HCT116 (cell line): Measurements from ENCODE around the gene ZNF208. TPM values are rescaled to one million over a fixed set of nuclear protein-coding genes. Genes with fewer than 3 reads are reported as not detected.

ENCODE experiments used
- ATAC-seq: fragments of 200-7000 bp; cut with Tn5 transposase; 2 replicates; pipeline ENCODE4 v1.9.1; 2020; ENCODE audit warnings: mild to moderate bottlenecking, moderate library complexity
- BruUV-seq: library from RNA; stranded (reverse); fragments of 400-500 nt; replicated peaks from 2 replicates; lab custom pipeline; 2021; lab: Mats Ljungman, UMichigan
- CTCF ChIA-PET: fragments of 300-600 bp; sonication (Branson Sonifier 250); formaldehyde crosslinking; loops from one replicate; lab custom pipeline; 2021; ENCODE audit warnings: antibody characterized with exemption; lab: Charles Lee
- POLR2A ChIA-PET: fragments of 300-600, 350-600 bp; sonication (Branson Sonifier 250); formaldehyde crosslinking; loops from one replicate; lab custom pipeline; 2021; ENCODE audit warnings: antibody characterized with exemption; lab: Charles Lee
- RAD21 ChIA-PET, 2 experiments: fragments of 300-600 bp; sonication (Branson Sonifier 250); formaldehyde crosslinking; loops; one replicate each; lab custom pipeline; 2023; ENCODE audit warnings: low total read pairs in 2 of 2; ENCODE audit not compliant: uncharacterized antibody in 2 of 2, unreplicated experiment in 2 of 2, low non-redundant PET in 1 of 2; lab: Charles Lee
- DNase-seq: peaks from one replicate; pipeline ENCODE4 v3.0.0-alpha.2; 2010; ENCODE audit warnings: low read depth, low spot score
- H2AFZ ChIP-seq: fragments of 200-600 bp; shearing (Covaris generic), sonication (generic); 2 replicates; pipeline ENCODE4 v1.6.1; 2017; ENCODE audit warnings: low read depth, mixed run types, mixed read lengths, antibody characterized with exemption, low read length; ENCODE audit not compliant: poor library complexity, severe bottlenecking
- H3K27ac ChIP-seq: 2 replicates; pipeline ENCODE4 v1.5.1; 2012; ENCODE audit warnings: low read depth, low read length
- H3K27me3 ChIP-seq: fragments of 200-600 bp; sonication (generic); 2 replicates; pipeline ENCODE4 v1.6.1; 2016; ENCODE audit warnings: mixed run types, low read length, mixed read lengths; ENCODE audit not compliant: insufficient read depth
- H3K36me3 ChIP-seq, 2 experiments: fragments of 200-500 bp in 1 of 2; fragments of 200-600 bp in 1 of 2; sonication (Bioruptor generic) in 1 of 2; sonication (generic) in 1 of 2; 2 replicates each; pipeline versions ENCODE4 v1.5.1 to v1.6.1; 2014 to 2016; ENCODE audit warnings: low read length in 2 of 2, inconsistent platforms in 1 of 2, mixed read lengths in 1 of 2, mixed run types in 1 of 2; ENCODE audit not compliant: insufficient read depth in 2 of 2, control insufficient read depth in 1 of 2
- H3K4me1 ChIP-seq, 2 experiments: fragments of 200-600 bp in 1 of 2; sonication (generic) in 1 of 2; 2 replicates each; pipeline versions ENCODE4 v1.5.1 to v1.6.1; 2012 to 2017; ENCODE audit warnings: low read length in 2 of 2, inconsistent platforms in 1 of 2, mild to moderate bottlenecking in 1 of 2, mixed read lengths in 1 of 2, mixed run types in 1 of 2, moderate library complexity in 1 of 2; ENCODE audit not compliant: insufficient read depth in 2 of 2, control insufficient read depth in 1 of 2
- H3K4me2 ChIP-seq: fragments of 200-600 bp; sonication (generic); 2 replicates; pipeline ENCODE4 v1.6.1; 2017; ENCODE audit warnings: mixed run types, low read length, mixed read lengths
- H3K4me3 ChIP-seq, 2 experiments: fragments of 200-600 bp in 1 of 2; sonication (generic) in 1 of 2; replicated peaks in 1 of 2; 2 replicates each; pipeline ENCODE4 v1.5.1; 2011 to 2016; ENCODE audit warnings: low read length in 2 of 2, control low read depth in 1 of 2, low read depth in 1 of 2, mild to moderate bottlenecking in 1 of 2, mixed read lengths in 1 of 2, mixed run types in 1 of 2
- H3K79me2 ChIP-seq: fragments of 200-600 bp; sonication (generic); 2 replicates; pipeline ENCODE4 v1.6.1; 2017; ENCODE audit warnings: mild to moderate bottlenecking, mixed run types, low read length, moderate library complexity, mixed read lengths; ENCODE audit not compliant: insufficient read depth
- H3K9ac ChIP-seq: fragments of 200-600 bp; sonication (generic); 2 replicates; pipeline ENCODE4 v1.6.1; 2016; ENCODE audit warnings: low read length, mixed read lengths
- H3K9me2 ChIP-seq: fragments of 200-600 bp; sonication (generic), shearing (Covaris generic); 2 replicates; pipeline ENCODE4 v1.6.1; 2017; ENCODE audit warnings: mixed run types, mild to moderate bottlenecking, moderate library complexity; ENCODE audit not compliant: insufficient read depth
- H3K9me3 ChIP-seq, 2 experiments: fragments of 200-500 bp in 1 of 2; fragments of 200-600 bp in 1 of 2; sonication (Bioruptor generic) in 1 of 2; sonication (generic) in 1 of 2; 2 replicates each; pipeline ENCODE4 v1.6.1; 2014 to 2017; ENCODE audit warnings: low read length in 2 of 2, mixed read lengths in 2 of 2, inconsistent platforms in 1 of 2, low read depth in 1 of 2, mild to moderate bottlenecking in 1 of 2, mixed run types in 1 of 2, moderate library complexity in 1 of 2; ENCODE audit not compliant: control insufficient read depth in 1 of 2, insufficient read depth in 1 of 2
- H4K20me1 ChIP-seq: fragments of 200-600 bp; sonication (generic), shearing (Covaris generic); 2 replicates; pipeline ENCODE4 v1.6.1; 2017; ENCODE audit warnings: mixed run types, mild to moderate bottlenecking, moderate library complexity; ENCODE audit not compliant: insufficient read depth
- CBX3 ChIP-seq: IDR thresholded peaks from 2 replicates; pipeline ENCODE4 v1.6.1; 2012; ENCODE audit warnings: low read depth
- EGR1 ChIP-seq: IDR thresholded peaks from 2 replicates; pipeline ENCODE4 v1.6.1; 2012; ENCODE audit warnings: low read depth
- ELF1 ChIP-seq: IDR thresholded peaks from 2 replicates; pipeline ENCODE4 v1.6.1; 2012; ENCODE audit warnings: low read depth, borderline replicate concordance
- EZH2 ChIP-seq: fragments of 200-600 bp; sonication (generic); IDR thresholded peaks from 2 replicates; pipeline ENCODE4 v1.6.1; 2017; ENCODE audit warnings: antibody characterized with exemption, mixed run types
- JUND ChIP-seq: IDR thresholded peaks from 2 replicates; pipeline ENCODE4 v1.6.1; 2012
- POLR2AphosphoS5 ChIP-seq: IDR thresholded peaks from 2 replicates; pipeline ENCODE4 v1.6.1; 2011; ENCODE audit warnings: mild to moderate bottlenecking, low read depth, low read length, moderate library complexity
- SIN3A ChIP-seq: IDR thresholded peaks from 2 replicates; pipeline ENCODE4 v1.6.1; 2012; ENCODE audit warnings: low read depth
- SP1 ChIP-seq: IDR thresholded peaks from 2 replicates; pipeline ENCODE4 v1.6.1; 2012; ENCODE audit warnings: low read depth
- SRF ChIP-seq: IDR thresholded peaks from 2 replicates; pipeline ENCODE4 v1.6.1; 2012; ENCODE audit warnings: low read depth
- YY1 ChIP-seq: IDR thresholded peaks from 2 replicates; pipeline ENCODE4 v1.6.1; 2011; ENCODE audit warnings: low read length, low read depth, moderate library complexity, mild to moderate bottlenecking; ENCODE audit not compliant: insufficient replicate concordance; ENCODE audit errors: extremely low read depth
- ZNF274 ChIP-seq: fragments of 200-500 bp; sonication (Bioruptor generic); IDR thresholded peaks from 2 replicates; pipeline ENCODE4 v1.6.1; 2014; ENCODE audit warnings: mild to moderate bottlenecking, low read depth, low read length, inconsistent platforms
- intact Hi-C: fragments of 100-400 bp; cut with micrococcal nuclease; formaldehyde crosslinking; loops from 2 replicates; pipeline ENCODE4 v1.10.0; 2022
- total RNA-seq: library from RNA; stranded (reverse); gene quantifications from one replicate; pipeline ENCODE4 v1.2.1, GENCODE V29; 2021; ENCODE audit not compliant: unreplicated experiment
- TF ChIP-seq, protein P1 (sequence below): IDR thresholded peaks from 2 replicates; pipeline ENCODE4 v1.6.1; 2011; ENCODE audit warnings: mild to moderate bottlenecking, low read length, moderate library complexity; ENCODE audit not compliant: insufficient replicate concordance; ENCODE audit errors: extremely low read depth
- TF ChIP-seq, protein P2 (sequence below): IDR thresholded peaks from 2 replicates; pipeline ENCODE4 v1.6.1; 2012
- TF ChIP-seq, protein P3 (sequence below): IDR thresholded peaks from 2 replicates; pipeline ENCODE4 v1.6.1; 2012; ENCODE audit warnings: low read depth

ZNF208 gene
- total RNA-seq, 1 experiment from 2014 or later = not detected

DNA sequence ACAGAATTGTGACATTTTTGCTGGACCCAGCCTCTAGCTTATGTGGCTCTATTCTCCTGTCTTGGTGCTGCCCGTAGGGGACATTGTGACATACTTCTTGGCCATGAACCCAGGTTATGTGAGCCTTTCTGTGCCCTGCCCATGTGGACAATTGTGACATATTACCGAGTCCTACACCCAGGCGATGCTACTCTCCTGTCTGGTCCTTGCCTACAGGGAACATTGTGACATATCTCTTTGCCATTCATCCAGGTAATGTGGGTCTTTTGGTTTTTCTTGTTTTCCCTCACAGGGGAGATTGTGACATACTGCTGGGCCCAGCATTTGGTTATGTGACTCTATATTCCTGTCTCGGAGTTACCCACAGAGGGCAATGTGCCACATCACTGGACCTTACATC, 103.2 kb downstream of the ZNF208 start:
- no peaks in the 10 kb centered on the region for H3K9me2 ChIP-seq
- RAD21 ChIA-PET = no interaction called here
- TF ChIP-seq EZH2 (no peak), ZNF274 (no peak), YY1 (no peak)
- TF ChIP-seq, all 23 proteins: peak for 0
- H3K4me3 ChIP-seq = no peak overlapping the region
- no peak overlapping the region for H2AFZ ChIP-seq
- no peaks in the 10 kb centered on the region for H3K27me3 ChIP-seq
- no peak overlapping the region for H3K27ac ChIP-seq
- ATAC-seq (no peak), DNase-seq (no peak)
- no peaks in the 10 kb centered on the region for H3K79me2 ChIP-seq
- CTCF ChIA-PET = no interaction called here
- H3K9me3 ChIP-seq = peaks cover 15 to 50% of the 10 kb centered on the region in 2 experiments; a peak in 2 of 4 replicates
- no peaks in the 10 kb centered on the region for H3K36me3 ChIP-seq
- no TSS peak for BruUV-seq
- H3K9ac ChIP-seq = no peak overlapping the region
- POLR2A ChIA-PET = no interaction called here
- no peaks in the 10 kb centered on the region for H3K4me1 ChIP-seq
- H3K4me2 ChIP-seq = no peak overlapping the region
- intact Hi-C loops = no loop called here
- H4K20me1 ChIP-seq = no peaks in the 10 kb centered on the region

DNA sequence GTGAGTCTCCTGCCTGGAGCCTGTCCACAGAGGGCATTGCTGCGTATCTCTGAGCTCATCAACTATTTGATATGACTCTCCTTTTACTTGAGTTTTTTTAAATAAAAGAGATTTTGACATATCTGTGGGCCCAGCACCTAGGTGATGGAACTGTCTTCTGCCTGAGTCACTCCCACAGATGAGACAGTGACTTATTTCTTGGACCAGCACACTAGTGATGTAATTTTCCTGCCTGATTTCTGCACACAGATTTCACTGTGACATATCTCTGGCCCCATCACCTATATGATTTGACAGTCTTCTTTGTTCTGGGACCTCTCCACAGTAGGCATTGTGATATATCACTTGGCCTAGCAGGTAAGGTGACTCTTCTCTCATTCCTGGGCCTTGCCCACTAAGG, 108.2 kb downstream of the ZNF208 start:
- TF ChIP-seq JUND (no peak), ELF1 (no peak), SRF (no peak), ZNF274 (no peak), SIN3A (no peak), CBX3 (no peak), POLR2AphosphoS5 (no peak), EGR1 (no peak), SP1 (no peak)
- TF ChIP-seq, protein P1, sequence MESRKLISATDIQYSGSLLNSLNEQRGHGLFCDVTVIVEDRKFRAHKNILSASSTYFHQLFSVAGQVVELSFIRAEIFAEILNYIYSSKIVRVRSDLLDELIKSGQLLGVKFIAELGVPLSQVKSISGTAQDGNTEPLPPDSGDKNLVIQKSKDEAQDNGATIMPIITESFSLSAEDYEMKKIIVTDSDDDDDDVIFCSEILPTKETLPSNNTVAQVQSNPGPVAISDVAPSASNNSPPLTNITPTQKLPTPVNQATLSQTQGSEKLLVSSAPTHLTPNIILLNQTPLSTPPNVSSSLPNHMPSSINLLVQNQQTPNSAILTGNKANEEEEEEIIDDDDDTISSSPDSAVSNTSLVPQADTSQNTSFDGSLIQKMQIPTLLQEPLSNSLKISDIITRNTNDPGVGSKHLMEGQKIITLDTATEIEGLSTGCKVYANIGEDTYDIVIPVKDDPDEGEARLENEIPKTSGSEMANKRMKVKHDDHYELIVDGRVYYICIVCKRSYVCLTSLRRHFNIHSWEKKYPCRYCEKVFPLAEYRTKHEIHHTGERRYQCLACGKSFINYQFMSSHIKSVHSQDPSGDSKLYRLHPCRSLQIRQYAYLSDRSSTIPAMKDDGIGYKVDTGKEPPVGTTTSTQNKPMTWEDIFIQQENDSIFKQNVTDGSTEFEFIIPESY = no peak
- TF ChIP-seq, protein P2, sequence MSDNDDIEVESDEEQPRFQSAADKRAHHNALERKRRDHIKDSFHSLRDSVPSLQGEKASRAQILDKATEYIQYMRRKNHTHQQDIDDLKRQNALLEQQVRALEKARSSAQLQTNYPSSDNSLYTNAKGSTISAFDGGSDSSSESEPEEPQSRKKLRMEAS = no peak
- TF ChIP-seq, protein P3, sequence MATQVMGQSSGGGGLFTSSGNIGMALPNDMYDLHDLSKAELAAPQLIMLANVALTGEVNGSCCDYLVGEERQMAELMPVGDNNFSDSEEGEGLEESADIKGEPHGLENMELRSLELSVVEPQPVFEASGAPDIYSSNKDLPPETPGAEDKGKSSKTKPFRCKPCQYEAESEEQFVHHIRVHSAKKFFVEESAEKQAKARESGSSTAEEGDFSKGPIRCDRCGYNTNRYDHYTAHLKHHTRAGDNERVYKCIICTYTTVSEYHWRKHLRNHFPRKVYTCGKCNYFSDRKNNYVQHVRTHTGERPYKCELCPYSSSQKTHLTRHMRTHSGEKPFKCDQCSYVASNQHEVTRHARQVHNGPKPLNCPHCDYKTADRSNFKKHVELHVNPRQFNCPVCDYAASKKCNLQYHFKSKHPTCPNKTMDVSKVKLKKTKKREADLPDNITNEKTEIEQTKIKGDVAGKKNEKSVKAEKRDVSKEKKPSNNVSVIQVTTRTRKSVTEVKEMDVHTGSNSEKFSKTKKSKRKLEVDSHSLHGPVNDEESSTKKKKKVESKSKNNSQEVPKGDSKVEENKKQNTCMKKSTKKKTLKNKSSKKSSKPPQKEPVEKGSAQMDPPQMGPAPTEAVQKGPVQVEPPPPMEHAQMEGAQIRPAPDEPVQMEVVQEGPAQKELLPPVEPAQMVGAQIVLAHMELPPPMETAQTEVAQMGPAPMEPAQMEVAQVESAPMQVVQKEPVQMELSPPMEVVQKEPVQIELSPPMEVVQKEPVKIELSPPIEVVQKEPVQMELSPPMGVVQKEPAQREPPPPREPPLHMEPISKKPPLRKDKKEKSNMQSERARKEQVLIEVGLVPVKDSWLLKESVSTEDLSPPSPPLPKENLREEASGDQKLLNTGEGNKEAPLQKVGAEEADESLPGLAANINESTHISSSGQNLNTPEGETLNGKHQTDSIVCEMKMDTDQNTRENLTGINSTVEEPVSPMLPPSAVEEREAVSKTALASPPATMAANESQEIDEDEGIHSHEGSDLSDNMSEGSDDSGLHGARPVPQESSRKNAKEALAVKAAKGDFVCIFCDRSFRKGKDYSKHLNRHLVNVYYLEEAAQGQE = no peak
- TF ChIP-seq, all 23 proteins: peak for 0
- H3K4me1 ChIP-seq = no peaks in the 10 kb centered on the region
- H3K27me3 ChIP-seq = no peaks in the 10 kb centered on the region
- H3K9me2 ChIP-seq = no peaks in the 10 kb centered on the region
- ATAC-seq (no peak), DNase-seq (no peak)
- H3K9me3 ChIP-seq = peaks cover 23 to 33% of the 10 kb centered on the region in 2 experiments; a peak in 2 of 4 replicates
- ChIA-PET RAD21 (no interaction called here), POLR2A (no interaction called here), CTCF (no interaction called here)
- no peak overlapping the region for H3K4me2 ChIP-seq
- H3K9ac ChIP-seq = no peak overlapping the region
- BruUV-seq = no TSS peak
- H3K4me3 ChIP-seq = no peak overlapping the region
- H4K20me1 ChIP-seq = no peaks in the 10 kb centered on the region
- H3K27ac ChIP-seq = no peak overlapping the region
- intact Hi-C loops = no loop called here
- H2AFZ ChIP-seq = no peak overlapping the region
- H3K79me2 ChIP-seq = no peaks in the 10 kb centered on the region
- H3K36me3 ChIP-seq = no peaks in the 10 kb centered on the region
